AG09309 (cell line): ENCODE measurements around the gene DPH3.

Source experiments
- DNase-seq: peaks from one replicate; pipeline ENCODE4 v3.0.0-alpha.2; 2010; ENCODE audit warnings: low read depth
- H3K4me3 ChIP-seq: 2 replicates; pipeline ENCODE4 v1.5.1; 2011; ENCODE audit warnings: mild to moderate bottlenecking, low read depth, low read length, moderate library complexity; ENCODE audit not compliant: control insufficient read depth
- TF ChIP-seq, protein P1 (sequence below): IDR thresholded peaks from 2 replicates; pipeline ENCODE4 v1.5.1; 2011; ENCODE audit warnings: mild to moderate bottlenecking, low read depth, low read length, inconsistent platforms; ENCODE audit not compliant: insufficient read depth, control insufficient read depth; ENCODE audit errors: missing control alignments

Gene DPH3

DNA sequence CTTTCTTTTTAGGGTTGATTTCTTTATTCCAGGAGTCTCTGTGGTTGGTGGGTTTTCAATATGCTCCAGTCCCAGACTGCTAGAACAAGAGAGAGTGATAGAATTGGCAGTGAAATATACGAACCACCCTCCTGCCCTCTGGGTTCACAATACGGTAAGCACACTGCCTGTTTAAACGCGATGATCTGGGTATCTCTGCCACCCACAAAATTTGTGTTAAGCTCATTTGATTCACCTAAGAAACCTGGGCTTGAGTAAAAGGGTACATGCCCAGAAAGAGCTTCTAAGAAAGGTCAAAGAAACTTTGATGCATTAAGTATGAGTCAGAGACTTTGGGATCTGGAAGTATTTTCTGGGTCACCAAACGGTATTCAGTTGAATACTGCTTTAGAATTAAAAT lies 30.1 kb upstream of the DPH3 start:
- no peak overlapping the region for H3K4me3 ChIP-seq
- DNase-seq = no peak
- TF ChIP-seq, protein P1, sequence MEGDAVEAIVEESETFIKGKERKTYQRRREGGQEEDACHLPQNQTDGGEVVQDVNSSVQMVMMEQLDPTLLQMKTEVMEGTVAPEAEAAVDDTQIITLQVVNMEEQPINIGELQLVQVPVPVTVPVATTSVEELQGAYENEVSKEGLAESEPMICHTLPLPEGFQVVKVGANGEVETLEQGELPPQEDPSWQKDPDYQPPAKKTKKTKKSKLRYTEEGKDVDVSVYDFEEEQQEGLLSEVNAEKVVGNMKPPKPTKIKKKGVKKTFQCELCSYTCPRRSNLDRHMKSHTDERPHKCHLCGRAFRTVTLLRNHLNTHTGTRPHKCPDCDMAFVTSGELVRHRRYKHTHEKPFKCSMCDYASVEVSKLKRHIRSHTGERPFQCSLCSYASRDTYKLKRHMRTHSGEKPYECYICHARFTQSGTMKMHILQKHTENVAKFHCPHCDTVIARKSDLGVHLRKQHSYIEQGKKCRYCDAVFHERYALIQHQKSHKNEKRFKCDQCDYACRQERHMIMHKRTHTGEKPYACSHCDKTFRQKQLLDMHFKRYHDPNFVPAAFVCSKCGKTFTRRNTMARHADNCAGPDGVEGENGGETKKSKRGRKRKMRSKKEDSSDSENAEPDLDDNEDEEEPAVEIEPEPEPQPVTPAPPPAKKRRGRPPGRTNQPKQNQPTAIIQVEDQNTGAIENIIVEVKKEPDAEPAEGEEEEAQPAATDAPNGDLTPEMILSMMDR = no peak

DNA sequence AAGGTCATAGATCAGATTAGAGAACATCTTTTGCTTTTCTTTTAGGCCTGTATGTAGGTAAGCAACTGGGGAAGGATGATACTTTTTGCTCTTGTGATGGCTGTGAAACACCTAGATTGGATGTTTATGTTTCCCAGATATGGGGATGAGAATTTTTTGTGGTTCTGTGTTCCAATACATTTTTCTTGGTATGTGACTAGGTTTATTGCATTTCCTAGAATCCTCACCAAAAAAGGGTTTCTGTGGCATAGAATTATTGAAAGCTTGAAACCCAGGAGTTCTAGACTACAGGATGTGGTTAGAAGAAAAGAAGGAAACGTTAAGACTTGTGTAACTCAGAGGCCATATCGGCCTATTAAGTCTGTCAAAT lies 26.1 kb upstream of the DPH3 start:
- DNase-seq = no peak
- TF ChIP-seq, protein P1 = no peak
- no peak overlapping the region for H3K4me3 ChIP-seq

DNA sequence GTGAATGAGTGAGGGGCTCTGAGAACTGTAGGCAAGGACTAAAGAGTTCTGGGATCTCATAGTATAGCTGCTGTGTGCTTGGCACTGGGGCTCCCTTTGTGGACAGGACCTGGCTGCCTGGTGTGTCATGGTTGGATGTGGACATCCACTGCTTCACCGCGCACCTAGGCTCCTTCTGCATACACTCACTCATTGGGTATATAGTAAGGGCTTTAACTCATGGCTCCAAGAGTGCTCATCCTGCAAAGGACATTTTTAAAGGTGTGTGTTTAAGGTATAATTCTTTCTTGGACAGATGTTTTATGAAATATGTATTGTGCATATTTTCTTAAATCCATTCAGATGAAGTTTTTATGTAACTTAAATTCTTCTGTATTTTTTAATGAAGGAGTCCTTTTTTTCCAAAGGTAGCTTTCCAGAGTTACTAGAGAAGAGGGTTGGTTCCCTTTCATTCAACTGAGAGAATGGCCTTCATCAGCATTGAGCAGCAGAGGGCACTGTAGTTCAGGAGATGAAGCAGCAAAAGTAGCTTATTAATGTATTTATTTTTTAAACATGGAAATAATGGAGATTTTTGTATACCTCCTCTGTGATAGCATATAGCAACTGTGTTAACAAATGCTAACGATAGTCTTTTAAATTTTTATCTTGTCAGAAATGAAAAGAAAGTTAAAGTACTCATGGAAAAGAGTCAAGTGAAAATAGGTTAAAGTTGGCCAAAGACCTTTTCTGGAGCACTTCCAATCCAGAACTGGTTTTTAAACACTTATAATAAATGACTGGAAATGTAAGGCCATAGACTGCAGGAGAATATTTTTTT lies 25.5 kb upstream of the DPH3 start:
- no peak overlapping the region for H3K4me3 ChIP-seq
- DNase-seq = no peak

DNA sequence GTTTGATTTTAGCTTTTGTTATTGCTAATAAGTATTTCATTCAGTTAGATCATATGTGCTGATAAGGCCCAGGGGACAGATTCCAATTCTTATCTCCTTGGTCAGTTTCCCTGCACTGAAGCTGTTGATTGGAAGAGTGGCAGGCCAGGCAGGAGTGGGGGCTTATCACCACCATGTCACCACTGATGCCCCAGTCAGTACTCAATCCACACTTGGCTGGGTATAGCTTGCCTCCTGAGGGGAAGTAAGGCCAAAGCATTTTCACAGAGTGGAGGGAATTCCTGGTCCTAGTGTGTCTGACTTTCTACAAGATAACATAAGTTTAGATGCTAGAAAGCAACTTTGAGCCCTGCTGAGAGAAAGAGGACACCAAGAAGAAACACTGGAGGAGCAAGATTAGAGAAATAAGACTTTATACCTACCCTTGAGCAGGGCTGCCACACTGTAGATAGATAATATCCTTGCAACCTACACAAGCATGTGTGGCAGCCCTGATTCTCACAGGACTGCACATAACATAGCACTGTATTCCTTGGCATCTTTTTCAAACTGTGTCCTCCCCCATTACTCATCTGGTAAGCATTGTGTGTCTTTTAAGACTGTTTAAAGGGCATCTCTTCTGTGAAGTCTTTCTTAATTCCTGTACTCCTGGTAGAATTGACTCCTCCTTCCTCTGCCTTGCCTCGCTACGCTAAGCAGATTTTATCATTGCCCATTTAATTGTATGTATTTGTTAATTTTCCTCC lies 24.6 kb upstream of the DPH3 start:
- no peak for DNase-seq
- no peak overlapping the region for H3K4me3 ChIP-seq
- TF ChIP-seq, protein P1 = no peak

More for the DNA sequence above, 25.5 kb upstream of the DPH3 start:
- TF ChIP-seq, protein P1 = peak; percentile 82

DNA sequence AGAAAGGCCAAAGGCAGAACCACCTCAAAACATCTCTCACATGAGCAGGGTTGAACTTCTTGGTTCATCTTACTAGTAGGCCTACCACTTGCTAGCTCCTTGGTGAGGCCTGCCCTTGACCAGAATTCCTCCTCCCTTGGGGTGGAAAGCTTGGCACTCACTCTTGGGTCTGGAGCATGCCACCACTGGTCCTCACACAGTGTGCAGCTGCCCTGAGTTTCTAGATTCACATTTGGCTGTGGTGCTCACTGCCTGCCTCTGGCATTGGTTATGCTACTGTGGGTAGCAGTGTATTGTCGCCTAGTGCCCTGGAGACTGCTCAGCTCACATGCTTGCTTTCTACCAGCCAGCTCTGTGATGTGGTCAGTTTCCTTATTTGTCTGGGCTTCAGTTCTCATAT lies 23.9 kb upstream of the DPH3 start:
- DNase-seq = no peak

DNA sequence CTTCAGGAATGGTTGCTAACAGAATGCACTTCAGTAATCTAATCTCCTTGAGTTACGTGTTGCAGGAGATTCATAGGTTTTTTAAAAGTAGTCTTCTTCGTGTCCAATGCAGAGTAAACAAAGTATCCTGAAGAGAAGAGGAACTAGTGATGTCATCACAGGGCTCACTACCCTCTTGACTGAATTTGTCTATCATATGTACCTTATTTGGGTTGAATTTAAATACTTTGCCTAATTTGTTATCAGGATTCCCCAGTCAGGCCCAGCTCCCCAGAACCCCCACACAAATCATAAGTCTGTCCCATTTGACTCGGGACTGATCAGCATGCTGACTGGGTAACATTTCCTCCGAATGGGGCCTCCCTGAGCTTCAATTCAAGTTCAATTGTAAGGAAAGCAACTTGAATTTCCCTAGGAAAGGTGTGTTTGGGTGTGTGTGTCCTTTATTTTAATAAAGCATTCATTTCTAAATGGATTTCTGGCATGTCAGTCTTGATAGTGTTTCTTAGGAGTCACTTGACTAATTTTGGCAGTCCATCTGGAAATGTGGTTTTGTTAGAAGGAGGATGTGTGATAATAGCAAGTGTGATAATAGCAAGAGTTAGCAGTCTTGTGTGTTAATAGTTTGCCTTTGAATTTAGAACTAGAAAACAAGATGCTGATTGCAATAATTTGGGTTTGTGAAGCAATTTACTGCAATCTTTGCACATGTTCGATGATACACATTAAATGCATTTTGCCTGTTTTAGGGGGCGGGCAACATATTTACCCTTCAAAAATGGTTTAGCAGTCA lies 22.2 kb upstream of the DPH3 start:
- no peak overlapping the region for H3K4me3 ChIP-seq
- TF ChIP-seq, protein P1 = no peak
- no peak for DNase-seq

More for the DNA sequence above, 23.9 kb upstream of the DPH3 start:
- TF ChIP-seq, protein P1 = no peak
- H3K4me3 ChIP-seq = no peak overlapping the region
